Left renal cortex interstitium (tissue), 4 donors: ENCODE results near the gene ZNF701. TPM values are rescaled to one million over a fixed set of nuclear protein-coding genes. Genes with fewer than 3 reads are reported as not detected.
"Not testable (repeated sequence)": the region's sequence is repeated elsewhere in the genome, so short reads cannot be mapped to it uniquely, and the experiment has no call there.

Source experiments
- DNase-seq, 4 donors: peaks; one replicate each; pipeline ENCODE4 v3.0.0-alpha.2; 2013; ENCODE audit warnings: low read depth in 4 of 4, low spot score in 2 of 4, missing footprints in 1 of 4
- polyA plus RNA-seq, 4 donors: library from polyadenylated mRNA; unstranded; fragments of 120-200 nt; gene quantifications; one replicate each; pipeline ENCODE4 v1.2.1, GENCODE V29; 2013; ENCODE audit not compliant: insufficient read length in 4 of 4

Gene ZNF701
- polyA plus RNA-seq, 4 donors: 12.5 to 22.6 (median 17.4) TPM

GRCh38 chr19:52561611-52562010 lies 8.5 kb upstream of the ZNF701 start:
- DNase-seq: not testable (repeated sequence)

GRCh38 chr19:52566121-52566520 lies 4.0 kb upstream of the ZNF701 start:
- DNase-seq: no peak

- no peak for DNase-seq
These were observed 3.5 kb upstream of the ZNF701 start for GRCh38 chr19:52566588-52566987.

- DNase-seq: no peak
These were observed 2.2 kb upstream of the ZNF701 start for GRCh38 chr19:52567921-52568320.

- peak; percentile 13 to 46 (median 31) for DNase-seq
These were observed 468 bp upstream of the ZNF701 start for GRCh38 chr19:52569638-52569999.

GRCh38 chr19:52584736-52585440 lies 14.8 kb downstream of the ZNF701 start:
- DNase-seq: no peak

GRCh38 chr19:52585604-52586003 lies 15.5 kb downstream of the ZNF701 start:
- no peak for DNase-seq

- DNase-seq: no peak
These were observed 20.6 kb downstream of the ZNF701 start for GRCh38 chr19:52590728-52591127.

GRCh38 chr19:52592301-52592700 lies 22.2 kb downstream of the ZNF701 start:
- no peak for DNase-seq

- not testable (repeated sequence) for DNase-seq
These were observed 23.4 kb downstream of the ZNF701 start for GRCh38 chr19:52593441-52593840.

- no peak for DNase-seq
These were observed 29.2 kb downstream of the ZNF701 start for GRCh38 chr19:52599241-52599640.

- DNase-seq: no peak
These were observed 30.5 kb downstream of the ZNF701 start for GRCh38 chr19:52600639-52601024.

- DNase-seq: peak; percentile 64 to 86 (median 76)
These were observed 31.2 kb downstream of the ZNF701 start for GRCh38 chr19:52601025-52601973.

GRCh38 chr19:52601974-52602366 lies 31.9 kb downstream of the ZNF701 start:
- not testable (repeated sequence) for DNase-seq

GRCh38 chr19:52602941-52603340 lies 32.9 kb downstream of the ZNF701 start:
- no peak for DNase-seq

GRCh38 chr19:52603558-52604207 lies 33.6 kb downstream of the ZNF701 start:
- no peak for DNase-seq

GRCh38 chr19:52613299-52613906 lies 43.3 kb downstream of the ZNF701 start:
- DNase-seq: no peak

GRCh38 chr19:52621376-52621775 lies 51.3 kb downstream of the ZNF701 start:
- DNase-seq: no peak

GRCh38 chr19:52622261-52622660 lies 52.2 kb downstream of the ZNF701 start:
- DNase-seq: no peak

GRCh38 chr19:52626915-52627314 lies 56.8 kb downstream of the ZNF701 start:
- no peak for DNase-seq

GRCh38 chr19:52627441-52627840 lies 57.4 kb downstream of the ZNF701 start:
- DNase-seq: not testable (repeated sequence)
